ENCODE data around the gene ZNF365. TPM values are rescaled to one million over a fixed set of nuclear protein-coding genes. Genes with fewer than 3 reads are reported as not detected.

ZNF365 gene
- total RNA-seq, 1 experiment from 2014 or later, result 22.8 TPM

DNA sequence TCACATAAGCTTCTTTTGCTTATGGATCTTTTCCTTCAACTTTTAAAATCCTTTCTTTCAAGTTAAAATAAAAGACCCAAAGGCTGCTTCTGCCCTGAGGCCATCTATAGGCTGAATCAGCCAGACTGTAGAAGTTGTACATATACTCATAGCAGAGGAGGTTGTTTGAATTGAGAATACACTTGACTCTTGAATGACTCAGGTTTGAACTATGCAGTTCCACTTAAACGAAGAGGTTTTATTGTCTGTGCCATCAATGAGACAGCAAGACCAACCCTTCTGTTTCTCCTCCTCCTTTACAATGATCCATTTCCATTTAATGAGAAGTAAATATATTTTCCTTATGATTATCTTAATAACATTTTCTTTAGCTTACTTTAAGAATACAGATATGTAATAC, 5.8 kb downstream of the ZNF365 start:
- in situ Hi-C loops (cut with HindIII; ENCODE audit: low pct_unique_long_range_greater_than_20kb, low sequenced_read_pairs), result loop anchor here (25.0 kb wide), 1 partner anchor 118 kb away; the partner anchor contains the start of gene RTKN2
- Histone ChIP-seq H3K4me1 (ENCODE audit: control insufficient read depth, insufficient read depth, low read length) (peaks cover 97% of the 10 kb centered on the region), H3K27me3 (ENCODE audit: control insufficient read depth, insufficient read depth, low read length) (no peaks in the 10 kb centered on the region), H3K36me3 (ENCODE audit: control insufficient read depth, insufficient read depth, low read length) (peaks cover 2% of the 10 kb centered on the region; the same call in 1 of the 2 replicates), H3K4me3 (ENCODE audit: low read depth in 2 of 2, low read length in 2 of 2) (peak overlapping the region; percentile 3 to 31; a peak in 2 of 4 replicates), H3K9me3 (ENCODE audit: control insufficient read depth, insufficient read depth, low read depth, low read length) (no peaks in the 10 kb centered on the region), H3K27ac (ENCODE audit: low read length) (peak overlapping the region; percentile 100)
- ChIA-PET CTCF (no interaction called here), POLR2A (interaction anchor here (0.8 kb wide), 1 partner anchor 115 kb away, joined by 5 read pairs; no protein-coding TSS in a partner anchor)
- peak; percentile 76 for ATAC-seq
- DNase-seq (ENCODE audit: low read depth, low spot score), result peak; percentile 85
- intact Hi-C loops (cut with micrococcal nuclease; ENCODE audit: unreplicated experiment), result no loop called here
- no TSS peak for BruUV-seq (replicated peaks)
- peak; percentile 80 for TF ChIP-seq POLR2AphosphoS5 (IDR thresholded peaks at IDR 0.05; ENCODE audit: low read depth, low read length)
- TF ChIP-seq REST (IDR thresholded peaks at IDR 0.05; ENCODE audit: insufficient read depth in 1 of 2, low read depth in 2 of 2, low read length in 1 of 2), result no peak

GRCh38 chr10:62381385-62382102, 7.4 kb downstream of the ZNF365 start:
- peak overlapping the region in 1 of 2 experiments; percentile 40; a peak in 3 of 4 replicates for H3K4me3 ChIP-seq (ENCODE audit: low read depth in 2 of 2, low read length in 2 of 2)
- DNase-seq (ENCODE audit: low read depth, low spot score) (no peak), ATAC-seq (peak; percentile 3; the same call in 1 of the 2 replicates)
- H3K36me3 ChIP-seq (ENCODE audit: control insufficient read depth, insufficient read depth, low read length), result peaks cover 2% of the 10 kb centered on the region; the same call in 1 of the 2 replicates
- BruUV-seq (replicated peaks), result no TSS peak
- TF ChIP-seq, protein P1, sequence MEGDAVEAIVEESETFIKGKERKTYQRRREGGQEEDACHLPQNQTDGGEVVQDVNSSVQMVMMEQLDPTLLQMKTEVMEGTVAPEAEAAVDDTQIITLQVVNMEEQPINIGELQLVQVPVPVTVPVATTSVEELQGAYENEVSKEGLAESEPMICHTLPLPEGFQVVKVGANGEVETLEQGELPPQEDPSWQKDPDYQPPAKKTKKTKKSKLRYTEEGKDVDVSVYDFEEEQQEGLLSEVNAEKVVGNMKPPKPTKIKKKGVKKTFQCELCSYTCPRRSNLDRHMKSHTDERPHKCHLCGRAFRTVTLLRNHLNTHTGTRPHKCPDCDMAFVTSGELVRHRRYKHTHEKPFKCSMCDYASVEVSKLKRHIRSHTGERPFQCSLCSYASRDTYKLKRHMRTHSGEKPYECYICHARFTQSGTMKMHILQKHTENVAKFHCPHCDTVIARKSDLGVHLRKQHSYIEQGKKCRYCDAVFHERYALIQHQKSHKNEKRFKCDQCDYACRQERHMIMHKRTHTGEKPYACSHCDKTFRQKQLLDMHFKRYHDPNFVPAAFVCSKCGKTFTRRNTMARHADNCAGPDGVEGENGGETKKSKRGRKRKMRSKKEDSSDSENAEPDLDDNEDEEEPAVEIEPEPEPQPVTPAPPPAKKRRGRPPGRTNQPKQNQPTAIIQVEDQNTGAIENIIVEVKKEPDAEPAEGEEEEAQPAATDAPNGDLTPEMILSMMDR (IDR thresholded peaks at IDR 0.05), result no peak
- TF ChIP-seq SIN3A (IDR thresholded peaks at IDR 0.05; ENCODE audit: borderline replicate concordance, insufficient read depth, low read depth, low read length), result no peak
- peak; percentile 69; the same call in 1 of the 2 replicates for TF ChIP-seq TCF7L2 (IDR thresholded peaks at IDR 0.05; ENCODE audit: low read depth, low read length)
- no peak for TF ChIP-seq REST (IDR thresholded peaks at IDR 0.05; ENCODE audit: insufficient read depth in 1 of 2, low read depth in 2 of 2, low read length in 1 of 2)
- no peak for TF ChIP-seq POLR2AphosphoS5 (IDR thresholded peaks at IDR 0.05; ENCODE audit: low read depth, low read length)
- in situ Hi-C loops (cut with HindIII; ENCODE audit: low pct_unique_long_range_greater_than_20kb, low sequenced_read_pairs) (loop anchor here (25.0 kb wide), 1 partner anchor 119 kb away; the partner anchor contains the start of gene RTKN2), intact Hi-C loops (cut with micrococcal nuclease; ENCODE audit: unreplicated experiment) (loop anchor here (2.0 kb wide), 1 partner anchor 117 kb away; no protein-coding TSS in a partner anchor)
- ChIA-PET POLR2A (no interaction called here), CTCF (no interaction called here)
- H3K27ac ChIP-seq (ENCODE audit: low read length), result peak overlapping the region; percentile 100
- peaks cover 97% of the 10 kb centered on the region for H3K4me1 ChIP-seq (ENCODE audit: control insufficient read depth, insufficient read depth, low read length)
- no peaks in the 10 kb centered on the region for H3K27me3 ChIP-seq (ENCODE audit: control insufficient read depth, insufficient read depth, low read length)
- H3K9me3 ChIP-seq (ENCODE audit: control insufficient read depth, insufficient read depth, low read depth, low read length), result peaks cover under 1% of the 10 kb centered on the region; the same call in 1 of the 2 replicates

All from Panc1 (cell line).